ENCODE results near the gene TRAPPC3L.

Gene TRAPPC3L

GRCh38 chr6:116461932-116462885 lies 83.3 kb downstream of the TRAPPC3L start:
- DNase-seq = peak; percentile 89

- no peak for DNase-seq
Measured at GRCh38 chr6:116461331-116461931, 84.1 kb downstream of the TRAPPC3L start, which contains the start of gene CALHM6. Gene CALHM6 (plus strand): TSS chr6:116461375. CDS start chr6:116461930, 555 bp downstream.

- no peak for DNase-seq
Measured at GRCh38 chr6:116459927-116460326, 85.6 kb downstream of the TRAPPC3L start.

- DNase-seq = no peak
Measured at GRCh38 chr6:116458264-116458663, 87.2 kb downstream of the TRAPPC3L start.

GRCh38 chr6:116456927-116457326 lies 88.6 kb downstream of the TRAPPC3L start:
- no peak for DNase-seq

- no peak for DNase-seq
Measured at GRCh38 chr6:116456106-116456505, 89.4 kb downstream of the TRAPPC3L start.

GRCh38 chr6:116452531-116452930 lies 93.0 kb downstream of the TRAPPC3L start:
- no peak for DNase-seq

GRCh38 chr6:116451916-116452315 lies 93.6 kb downstream of the TRAPPC3L start:
- DNase-seq = no peak

- DNase-seq = no peak
Measured at GRCh38 chr6:116450769-116451740, 94.4 kb downstream of the TRAPPC3L start.

GRCh38 chr6:116450185-116450710 lies 95.2 kb downstream of the TRAPPC3L start:
- no peak for DNase-seq

GRCh38 chr6:116449565-116449964 lies 95.9 kb downstream of the TRAPPC3L start:
- no peak for DNase-seq

- no peak for DNase-seq
Measured at GRCh38 chr6:116447496-116448011, 97.9 kb downstream of the TRAPPC3L start.

- no peak for DNase-seq
Measured at GRCh38 chr6:116447052-116447451, 98.4 kb downstream of the TRAPPC3L start.

GRCh38 chr6:116446399-116446798 lies 99.1 kb downstream of the TRAPPC3L start:
- DNase-seq = no peak

- no peak for DNase-seq
Measured at GRCh38 chr6:116445102-116445501, 100.4 kb downstream of the TRAPPC3L start.

All from retina (tissue), 1 donor.